GM23338 (cell line): ENCODE data around the gene ANOS1.

ENCODE experiments used
- CREB1 ChIP-seq: fragments of 250-450 bp; sonication (Bioruptor Pico); IDR thresholded peaks from 2 replicates; pipeline ENCODE4 v1.5.0; 2020; ENCODE audit warnings: low read depth, mild to moderate bottlenecking, moderate library complexity
- CTCF ChIP-seq, 2 experiments: fragments of 200-600 bp in 1 of 2; sonication (generic) in 1 of 2; conservative IDR thresholded peaks; 2 replicates each; pipeline versions ENCODE4 v1.5.1 to v1.6.1; 2016 to 2017; ENCODE audit warnings: antibody characterized with exemption in 2 of 2, low read depth in 2 of 2, mild to moderate bottlenecking in 2 of 2, moderate library complexity in 1 of 2
- ETS1 ChIP-seq: IDR thresholded peaks from 2 replicates; pipeline ENCODE4 v1.6.1; 2016; ENCODE audit warnings: antibody characterized with exemption
- EZH2 ChIP-seq: fragments of 200-600 bp; sonication (generic); IDR thresholded peaks from one replicate; pipeline ENCODE4 v1.8.0; 2017; ENCODE audit warnings: antibody characterized with exemption, mild to moderate bottlenecking, low read depth; ENCODE audit not compliant: unreplicated experiment
- EZH2phosphoT487 ChIP-seq: fragments of 200-600 bp; sonication (generic); IDR thresholded peaks from one replicate; pipeline ENCODE4 v1.8.1; 2018; ENCODE audit warnings: antibody characterized with exemption; ENCODE audit not compliant: unreplicated experiment
- JUNB ChIP-seq: IDR thresholded peaks from one replicate; pipeline ENCODE4 v1.6.1; 2016; ENCODE audit warnings: antibody characterized with exemption; ENCODE audit not compliant: unreplicated experiment
- NANOG ChIP-seq: IDR thresholded peaks from 2 replicates; pipeline ENCODE4 v1.6.1; 2016; ENCODE audit warnings: antibody characterized with exemption, borderline replicate concordance
- POLR2AphosphoS5 ChIP-seq: IDR thresholded peaks from 2 replicates; pipeline ENCODE4 v1.6.1; 2016; ENCODE audit warnings: antibody characterized with exemption, low read depth
- STAT1 ChIP-seq: IDR thresholded peaks from one replicate; pipeline ENCODE4 v1.6.1; 2016; ENCODE audit warnings: antibody characterized with exemption; ENCODE audit not compliant: unreplicated experiment
- ZNF114 ChIP-seq: fragments of 250-450 bp; sonication (Bioruptor Pico); IDR thresholded peaks from 2 replicates; pipeline ENCODE4 v1.5.0; 2020; ENCODE audit warnings: mild to moderate bottlenecking, moderate library complexity
- ZNF331 ChIP-seq: fragments of 250-450 bp; sonication (Bioruptor Pico); IDR thresholded peaks from 2 replicates; pipeline ENCODE4 v1.5.0; 2020; ENCODE audit warnings: low read depth, mild to moderate bottlenecking, moderate library complexity
- TF ChIP-seq, protein P1 (sequence below): IDR thresholded peaks from one replicate; pipeline ENCODE4 v1.6.1; 2018; ENCODE audit warnings: antibody characterized with exemption; ENCODE audit not compliant: unreplicated experiment
- TF ChIP-seq, protein P2 (sequence below): fragments of 250-450 bp; sonication (Bioruptor Pico); IDR thresholded peaks from 2 replicates; pipeline ENCODE4 v1.5.0; 2020; ENCODE audit warnings: mild to moderate bottlenecking, moderate library complexity

GRCh38 chrX:8649969-8650368 lies 82.0 kb downstream of the ANOS1 start:
- no peak for TF ChIP-seq CTCF (conservative IDR thresholded peaks at IDR 0.05; ENCODE audit: low read depth in 2 of 2)
- TF ChIP-seq, protein P1, sequence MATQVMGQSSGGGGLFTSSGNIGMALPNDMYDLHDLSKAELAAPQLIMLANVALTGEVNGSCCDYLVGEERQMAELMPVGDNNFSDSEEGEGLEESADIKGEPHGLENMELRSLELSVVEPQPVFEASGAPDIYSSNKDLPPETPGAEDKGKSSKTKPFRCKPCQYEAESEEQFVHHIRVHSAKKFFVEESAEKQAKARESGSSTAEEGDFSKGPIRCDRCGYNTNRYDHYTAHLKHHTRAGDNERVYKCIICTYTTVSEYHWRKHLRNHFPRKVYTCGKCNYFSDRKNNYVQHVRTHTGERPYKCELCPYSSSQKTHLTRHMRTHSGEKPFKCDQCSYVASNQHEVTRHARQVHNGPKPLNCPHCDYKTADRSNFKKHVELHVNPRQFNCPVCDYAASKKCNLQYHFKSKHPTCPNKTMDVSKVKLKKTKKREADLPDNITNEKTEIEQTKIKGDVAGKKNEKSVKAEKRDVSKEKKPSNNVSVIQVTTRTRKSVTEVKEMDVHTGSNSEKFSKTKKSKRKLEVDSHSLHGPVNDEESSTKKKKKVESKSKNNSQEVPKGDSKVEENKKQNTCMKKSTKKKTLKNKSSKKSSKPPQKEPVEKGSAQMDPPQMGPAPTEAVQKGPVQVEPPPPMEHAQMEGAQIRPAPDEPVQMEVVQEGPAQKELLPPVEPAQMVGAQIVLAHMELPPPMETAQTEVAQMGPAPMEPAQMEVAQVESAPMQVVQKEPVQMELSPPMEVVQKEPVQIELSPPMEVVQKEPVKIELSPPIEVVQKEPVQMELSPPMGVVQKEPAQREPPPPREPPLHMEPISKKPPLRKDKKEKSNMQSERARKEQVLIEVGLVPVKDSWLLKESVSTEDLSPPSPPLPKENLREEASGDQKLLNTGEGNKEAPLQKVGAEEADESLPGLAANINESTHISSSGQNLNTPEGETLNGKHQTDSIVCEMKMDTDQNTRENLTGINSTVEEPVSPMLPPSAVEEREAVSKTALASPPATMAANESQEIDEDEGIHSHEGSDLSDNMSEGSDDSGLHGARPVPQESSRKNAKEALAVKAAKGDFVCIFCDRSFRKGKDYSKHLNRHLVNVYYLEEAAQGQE: no peak
- TF ChIP-seq POLR2AphosphoS5: no peak
- TF ChIP-seq EZH2: no peak
- no peak for TF ChIP-seq JUNB
- TF ChIP-seq EZH2phosphoT487: no peak
- TF ChIP-seq CREB1 (CRISPR knock-in tag): no peak
- no peak for TF ChIP-seq ZNF114 (CRISPR knock-in tag)
- TF ChIP-seq STAT1: no peak
- TF ChIP-seq ETS1: no peak
- TF ChIP-seq NANOG: no peak
- TF ChIP-seq, protein P2, sequence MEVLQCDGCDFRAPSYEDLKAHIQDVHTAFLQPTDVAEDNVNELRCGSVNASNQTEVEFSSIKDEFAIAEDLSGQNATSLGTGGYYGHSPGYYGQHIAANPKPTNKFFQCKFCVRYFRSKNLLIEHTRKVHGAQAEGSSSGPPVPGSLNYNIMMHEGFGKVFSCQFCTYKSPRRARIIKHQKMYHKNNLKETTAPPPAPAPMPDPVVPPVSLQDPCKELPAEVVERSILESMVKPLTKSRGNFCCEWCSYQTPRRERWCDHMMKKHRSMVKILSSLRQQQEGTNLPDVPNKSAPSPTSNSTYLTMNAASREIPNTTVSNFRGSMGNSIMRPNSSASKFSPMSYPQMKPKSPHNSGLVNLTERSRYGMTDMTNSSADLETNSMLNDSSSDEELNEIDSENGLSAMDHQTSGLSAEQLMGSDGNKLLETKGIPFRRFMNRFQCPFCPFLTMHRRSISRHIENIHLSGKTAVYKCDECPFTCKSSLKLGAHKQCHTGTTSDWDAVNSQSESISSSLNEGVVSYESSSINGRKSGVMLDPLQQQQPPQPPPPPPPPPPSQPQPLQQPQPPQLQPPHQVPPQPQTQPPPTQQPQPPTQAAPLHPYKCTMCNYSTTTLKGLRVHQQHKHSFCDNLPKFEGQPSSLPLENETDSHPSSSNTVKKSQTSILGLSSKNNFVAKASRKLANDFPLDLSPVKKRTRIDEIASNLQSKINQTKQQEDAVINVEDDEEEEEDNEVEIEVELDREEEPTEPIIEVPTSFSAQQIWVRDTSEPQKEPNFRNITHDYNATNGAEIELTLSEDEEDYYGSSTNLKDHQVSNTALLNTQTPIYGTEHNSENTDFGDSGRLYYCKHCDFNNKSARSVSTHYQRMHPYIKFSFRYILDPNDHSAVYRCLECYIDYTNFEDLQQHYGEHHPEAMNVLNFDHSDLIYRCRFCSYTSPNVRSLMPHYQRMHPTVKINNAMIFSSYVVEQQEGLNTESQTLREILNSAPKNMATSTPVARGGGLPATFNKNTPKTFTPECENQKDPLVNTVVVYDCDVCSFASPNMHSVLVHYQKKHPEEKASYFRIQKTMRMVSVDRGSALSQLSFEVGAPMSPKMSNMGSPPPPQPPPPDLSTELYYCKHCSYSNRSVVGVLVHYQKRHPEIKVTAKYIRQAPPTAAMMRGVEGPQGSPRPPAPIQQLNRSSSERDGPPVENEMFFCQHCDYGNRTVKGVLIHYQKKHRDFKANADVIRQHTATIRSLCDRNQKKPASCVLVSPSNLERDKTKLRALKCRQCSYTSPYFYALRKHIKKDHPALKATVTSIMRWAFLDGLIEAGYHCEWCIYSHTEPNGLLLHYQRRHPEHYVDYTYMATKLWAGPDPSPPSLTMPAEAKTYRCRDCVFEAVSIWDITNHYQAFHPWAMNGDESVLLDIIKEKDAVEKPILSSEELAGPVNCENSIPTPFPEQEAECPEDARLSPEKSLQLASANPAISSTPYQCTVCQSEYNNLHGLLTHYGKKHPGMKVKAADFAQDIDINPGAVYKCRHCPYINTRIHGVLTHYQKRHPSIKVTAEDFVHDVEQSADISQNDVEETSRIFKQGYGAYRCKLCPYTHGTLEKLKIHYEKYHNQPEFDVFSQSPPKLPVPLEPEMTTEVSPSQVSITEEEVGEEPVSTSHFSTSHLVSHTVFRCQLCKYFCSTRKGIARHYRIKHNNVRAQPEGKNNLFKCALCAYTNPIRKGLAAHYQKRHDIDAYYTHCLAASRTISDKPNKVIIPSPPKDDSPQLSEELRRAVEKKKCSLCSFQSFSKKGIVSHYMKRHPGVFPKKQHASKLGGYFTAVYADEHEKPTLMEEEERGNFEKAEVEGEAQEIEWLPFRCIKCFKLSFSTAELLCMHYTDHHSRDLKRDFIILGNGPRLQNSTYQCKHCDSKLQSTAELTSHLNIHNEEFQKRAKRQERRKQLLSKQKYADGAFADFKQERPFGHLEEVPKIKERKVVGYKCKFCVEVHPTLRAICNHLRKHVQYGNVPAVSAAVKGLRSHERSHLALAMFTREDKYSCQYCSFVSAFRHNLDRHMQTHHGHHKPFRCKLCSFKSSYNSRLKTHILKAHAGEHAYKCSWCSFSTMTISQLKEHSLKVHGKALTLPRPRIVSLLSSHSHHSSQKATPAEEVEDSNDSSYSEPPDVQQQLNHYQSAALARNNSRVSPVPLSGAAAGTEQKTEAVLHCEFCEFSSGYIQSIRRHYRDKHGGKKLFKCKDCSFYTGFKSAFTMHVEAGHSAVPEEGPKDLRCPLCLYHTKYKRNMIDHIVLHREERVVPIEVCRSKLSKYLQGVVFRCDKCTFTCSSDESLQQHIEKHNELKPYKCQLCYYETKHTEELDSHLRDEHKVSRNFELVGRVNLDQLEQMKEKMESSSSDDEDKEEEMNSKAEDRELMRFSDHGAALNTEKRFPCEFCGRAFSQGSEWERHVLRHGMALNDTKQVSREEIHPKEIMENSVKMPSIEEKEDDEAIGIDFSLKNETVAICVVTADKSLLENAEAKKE (CRISPR knock-in tag): no peak
- peak; percentile 53 for TF ChIP-seq ZNF331
